HG02571 (cell line): ENCODE results near the gene JAK1.
A peak's percentile ranks its signal among the peaks of the same experiment; 100 is the strongest.

Source experiments
- ATAC-seq: cut with Tn5 transposase; IDR thresholded peaks from one replicate; pipeline ENCODE4 v1.9.1; 2021; ENCODE audit warnings: mild to moderate bottlenecking, moderate library complexity; ENCODE audit not compliant: unreplicated experiment

Gene JAK1

GRCh38 chr1:64894438-64895196, 71.7 kb downstream of the JAK1 start:
- no peak for ATAC-seq

- no peak for ATAC-seq
Measured at GRCh38 chr1:64893921-64894320, 72.4 kb downstream of the JAK1 start.

DNA sequence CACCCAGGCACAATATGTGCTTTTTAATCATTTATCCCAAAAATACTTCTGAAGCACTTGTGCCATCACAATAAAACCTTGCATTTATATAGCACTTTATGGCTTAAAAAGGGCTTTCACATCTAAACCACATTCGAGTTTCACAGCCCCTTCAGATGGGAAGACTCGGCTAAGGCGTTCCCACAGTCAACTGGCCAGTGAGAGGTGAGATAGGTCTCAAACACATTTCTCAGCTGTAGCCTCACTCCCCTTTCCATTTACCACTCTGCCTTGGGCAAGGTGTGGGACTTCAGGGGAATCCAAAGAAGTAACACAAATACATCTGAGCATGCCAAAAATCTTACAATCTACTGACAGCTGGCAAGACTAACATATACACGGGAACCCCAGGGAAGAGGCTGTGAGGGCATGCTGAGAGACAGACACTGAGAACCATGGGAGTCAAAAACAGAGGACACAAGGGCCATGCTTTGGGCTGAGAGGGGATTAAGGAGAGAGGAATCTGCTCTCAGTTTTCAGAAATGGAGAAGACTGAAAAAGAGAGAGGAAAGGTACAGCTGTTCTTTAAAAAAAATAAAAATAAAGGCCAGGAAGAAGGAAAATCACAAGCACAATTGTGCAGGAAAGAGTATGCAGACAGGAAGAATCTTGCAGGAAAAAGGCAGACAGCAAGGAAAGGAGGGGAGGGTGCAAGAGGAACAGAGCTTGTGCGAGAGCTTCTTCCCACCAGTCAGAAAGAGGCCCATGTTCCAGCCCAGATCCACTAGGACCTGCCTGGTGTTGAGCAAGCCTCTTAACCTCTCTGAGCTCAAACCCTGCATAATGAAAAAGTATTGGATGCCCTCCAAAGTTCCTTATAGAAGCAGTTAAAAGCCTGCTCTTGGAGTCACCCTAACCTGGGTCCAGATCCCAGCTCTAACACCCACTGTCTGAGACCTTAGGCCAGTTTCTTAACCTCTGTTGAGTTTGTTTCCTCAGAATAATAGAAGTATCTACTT, 73.5 kb downstream of the JAK1 start:
- no peak for ATAC-seq

DNA sequence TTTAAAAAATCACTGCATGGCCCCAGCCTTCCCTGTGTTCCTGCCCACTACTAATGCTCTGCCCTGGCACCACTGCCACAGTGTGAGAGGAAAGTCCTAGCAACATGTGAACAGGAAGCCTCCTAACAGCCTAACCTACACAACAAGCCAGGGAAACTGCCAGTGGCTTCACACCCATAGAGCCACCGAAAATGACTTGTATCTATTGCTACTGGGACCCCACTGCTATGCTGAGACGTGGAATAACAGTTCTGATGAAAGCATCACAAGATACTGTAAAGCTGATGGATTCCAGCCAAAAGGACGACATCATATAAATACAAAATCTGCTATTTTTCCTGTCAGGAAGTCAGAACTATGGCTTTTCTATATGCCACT, 74.9 kb downstream of the JAK1 start:
- ATAC-seq = no peak

GRCh38 chr1:64890699-64891447, 75.5 kb downstream of the JAK1 start:
- ATAC-seq = no peak

GRCh38 chr1:64887689-64888217, 78.6 kb downstream of the JAK1 start:
- no peak for ATAC-seq

- no peak for ATAC-seq
Measured at GRCh38 chr1:64886877-64887276, 79.5 kb downstream of the JAK1 start.

DNA sequence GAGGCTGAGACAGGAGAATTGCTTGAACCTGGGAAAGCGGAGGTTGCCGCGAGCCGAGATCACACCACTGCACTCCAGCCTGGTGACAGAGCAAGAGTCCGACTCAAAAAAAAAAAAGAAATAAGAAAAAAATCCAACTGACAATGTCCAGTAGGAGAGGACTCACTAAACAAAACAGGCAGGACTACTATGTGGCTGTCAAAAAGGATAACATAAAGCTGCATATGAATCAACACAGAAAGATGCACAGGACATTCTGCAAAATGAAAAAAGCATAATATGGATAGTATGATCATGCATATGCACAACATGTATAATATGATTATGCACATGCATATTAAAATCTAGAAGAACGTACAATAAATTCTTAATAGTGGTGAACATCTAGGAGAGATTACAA, 80.7 kb downstream of the JAK1 start:
- no peak for ATAC-seq

- ATAC-seq = no peak
Measured at GRCh38 chr1:64884261-64885040, 81.9 kb downstream of the JAK1 start.

DNA sequence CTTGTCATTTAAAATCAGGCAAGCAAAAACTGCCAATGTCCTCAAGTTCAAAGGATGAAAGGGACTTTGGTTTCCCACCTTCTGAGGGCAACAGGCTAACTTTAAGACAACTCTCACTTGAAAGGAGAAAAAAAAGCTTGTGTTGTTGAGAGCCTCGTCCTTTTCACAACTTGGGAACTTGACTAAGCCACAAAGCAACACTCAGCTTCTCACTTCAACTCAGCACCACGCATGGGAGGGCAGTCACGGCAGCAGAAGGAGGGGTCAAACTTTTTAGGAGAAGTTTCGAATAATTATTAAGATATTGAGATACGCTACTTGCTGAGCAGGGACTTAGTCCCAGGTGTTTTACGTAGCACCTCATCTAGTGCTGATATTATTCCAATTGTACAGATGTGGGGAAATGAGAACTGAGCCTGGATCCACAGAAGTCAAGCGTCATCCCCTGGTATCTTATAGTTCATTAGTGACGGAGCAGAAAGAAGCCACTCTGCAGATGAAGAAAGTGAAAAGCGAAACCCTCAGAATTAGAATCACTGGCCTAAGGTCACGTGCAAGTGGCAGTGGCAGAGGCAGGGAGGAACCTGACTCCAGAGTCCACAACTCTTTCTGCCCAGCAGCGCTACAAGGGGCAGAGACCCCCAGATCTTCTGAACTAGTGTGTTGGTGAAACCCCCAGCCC, 83.6 kb downstream of the JAK1 start:
- peak; percentile 94 for ATAC-seq

- no peak for ATAC-seq
Measured at GRCh38 chr1:64881281-64881680, 85.1 kb downstream of the JAK1 start.

DNA sequence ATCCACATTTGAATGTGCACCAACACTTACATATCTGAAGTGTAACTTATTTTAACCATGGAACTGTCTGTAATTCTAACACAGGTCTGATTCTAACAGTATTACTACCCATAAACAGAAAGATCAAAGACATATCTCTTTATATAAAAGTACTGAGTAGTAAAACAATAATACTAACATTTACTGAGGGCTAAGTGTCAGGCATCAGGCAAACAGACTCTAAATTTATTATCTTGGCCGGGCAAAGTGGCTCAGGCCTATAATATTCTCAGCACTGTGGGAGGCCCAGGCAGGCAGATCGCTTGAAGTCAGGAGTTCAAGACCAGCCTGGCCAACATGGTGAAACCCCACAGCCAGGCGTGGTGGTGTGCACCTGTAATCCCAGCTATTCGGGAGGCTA, 85.9 kb downstream of the JAK1 start:
- ATAC-seq = no peak

DNA sequence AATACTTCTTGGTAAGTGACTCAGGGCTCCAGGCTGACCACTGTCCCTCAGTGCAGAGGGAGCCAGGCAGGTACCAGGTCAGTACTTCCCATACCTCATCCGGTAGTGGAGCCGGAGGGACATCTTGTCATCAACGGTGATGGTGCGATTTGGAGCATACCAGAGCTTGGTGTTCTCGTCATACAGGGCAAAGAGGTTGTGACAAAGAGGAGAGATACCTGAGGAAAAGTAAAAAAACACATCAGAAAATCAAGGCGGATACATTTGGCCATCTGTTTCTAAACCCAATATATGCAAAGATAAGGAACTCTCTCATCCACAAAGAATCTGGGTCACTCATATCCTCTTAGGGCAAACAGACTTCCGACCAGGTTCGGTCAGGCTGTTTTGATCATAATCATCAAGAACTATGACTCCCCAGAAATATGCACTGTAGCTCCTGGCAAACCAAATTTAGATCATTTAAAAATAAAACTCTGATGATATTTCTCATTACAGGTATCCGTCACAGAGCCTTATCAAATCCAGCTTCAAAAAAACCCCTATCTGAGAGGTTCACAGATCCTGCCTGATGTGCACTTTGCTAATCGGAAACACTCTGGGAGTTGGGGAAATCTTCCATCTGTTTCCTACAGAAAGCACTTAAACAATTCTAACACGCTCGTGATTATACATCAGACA, 87.3 kb downstream of the JAK1 start:
- no peak for ATAC-seq

- ATAC-seq = no peak
Measured at GRCh38 chr1:64878090-64878489, 88.3 kb downstream of the JAK1 start.

GRCh38 chr1:64877598-64877997, 88.8 kb downstream of the JAK1 start:
- no peak for ATAC-seq

GRCh38 chr1:64877151-64877550, 89.2 kb downstream of the JAK1 start:
- ATAC-seq = no peak

DNA sequence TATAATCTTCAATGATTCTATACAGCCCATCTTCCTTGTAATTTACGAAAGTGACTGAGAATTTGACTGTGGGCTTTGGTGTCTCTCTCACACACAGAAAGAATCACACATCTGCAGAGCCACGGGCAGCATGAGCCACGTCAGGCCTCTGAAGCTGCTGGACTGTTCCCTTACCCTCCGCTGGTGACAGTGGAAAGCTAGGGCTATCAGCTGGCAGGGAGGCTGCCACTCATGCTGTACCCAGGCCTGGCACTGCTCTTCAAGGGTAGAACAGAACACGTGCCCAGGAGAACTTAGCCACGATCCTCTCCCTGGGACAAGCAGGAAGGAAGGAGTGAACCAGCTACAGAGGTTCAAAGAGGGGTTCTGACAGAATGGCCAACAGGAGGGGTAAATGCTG, 90.7 kb downstream of the JAK1 start:
- ATAC-seq = no peak

DNA sequence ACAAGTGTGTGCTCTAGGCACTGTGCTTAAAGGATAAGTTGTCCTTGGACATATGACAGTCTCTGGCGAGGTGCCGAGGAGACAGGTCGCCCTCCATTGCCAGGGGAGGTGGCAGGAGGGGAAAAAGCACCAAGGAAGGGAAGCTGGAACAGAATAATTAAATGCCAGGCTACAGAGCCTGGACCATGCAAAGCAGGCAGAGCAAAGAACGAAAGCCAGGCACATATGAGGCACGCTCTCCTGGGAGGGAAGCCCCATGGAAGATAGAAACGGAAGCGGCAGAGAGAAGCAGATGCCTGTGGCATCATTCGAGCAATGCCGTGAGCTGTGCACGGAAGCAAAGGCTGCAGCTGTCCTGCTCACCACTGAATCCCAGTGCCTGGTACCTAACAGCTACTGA, 91.2 kb downstream of the JAK1 start:
- ATAC-seq = no peak

- ATAC-seq = no peak
Measured at GRCh38 chr1:64874666-64875065, 91.7 kb downstream of the JAK1 start.
